K562 (cell line): ENCODE data around the gene DMAC2. TPM values are rescaled to one million over a fixed set of nuclear protein-coding genes. Genes with fewer than 3 reads are reported as not detected.
A peak's percentile ranks its signal among the peaks of the same experiment; 100 is the strongest.

Experiments used
- ATF4 ChIP-seq: fragments of 450-650 bp; formaldehyde crosslinking; IDR thresholded peaks from 2 replicates; pipeline ENCODE4 v1.4.0; 2022; ENCODE audit warnings: mild to moderate bottlenecking, moderate library complexity
- BHLHE40 ChIP-seq: IDR thresholded peaks from 2 replicates; pipeline ENCODE4 v1.6.1; 2011; ENCODE audit warnings: low read length, improper control_type of control experiment
- DMBX1 ChIP-seq: fragments of 250-450 bp; sonication (Bioruptor Pico); IDR thresholded peaks from 2 replicates; pipeline ENCODE4 v1.8.0; 2022; ENCODE audit warnings: inconsistent platforms, mild to moderate bottlenecking, moderate library complexity, borderline replicate concordance
- DPF2 ChIP-seq: fragments of 450-650 bp; IDR thresholded peaks from 2 replicates; pipeline ENCODE4 v1.6.1; 2016
- EP400 ChIP-seq: fragments of 450-650 bp; IDR thresholded peaks from 2 replicates; pipeline ENCODE4 v1.6.1; 2017; ENCODE audit warnings: antibody characterized with exemption, mild to moderate bottlenecking, moderate library complexity
- HMG20A ChIP-seq: fragments of 450-650 bp; formaldehyde crosslinking; conservative IDR thresholded peaks from 2 replicates; pipeline ENCODE4 v1.4.0; 2020; ENCODE audit warnings: mild to moderate bottlenecking, mixed read lengths
- IRF1 ChIP-seq: sonication (generic); formaldehyde crosslinking; IDR thresholded peaks from 2 replicates; pipeline ENCODE4 v1.8.0; 2022; ENCODE audit warnings: missing genetic modification reagents, mild to moderate bottlenecking, borderline replicate concordance
- IRF9 ChIP-seq: fragments of 450-650 bp; IDR thresholded peaks from 2 replicates; pipeline ENCODE4 v1.6.1; 2016; ENCODE audit warnings: missing biosample characterization, missing genetic modification characterization
- LCOR ChIP-seq: sonication (generic); formaldehyde crosslinking; IDR thresholded peaks from 2 replicates; pipeline ENCODE4 v1.8.0; 2022; ENCODE audit warnings: mild to moderate bottlenecking, missing genetic modification reagents
- MEF2A ChIP-seq: IDR thresholded peaks from 2 replicates; pipeline ENCODE4 v1.6.1; 2011; ENCODE audit warnings: low read depth, mild to moderate bottlenecking, low read length, moderate library complexity; ENCODE audit not compliant: control insufficient read depth
- PHF20 ChIP-seq: fragments of 450-650 bp; IDR thresholded peaks from 2 replicates; pipeline ENCODE4 v1.6.1; 2018; ENCODE audit not compliant: partially characterized antibody
- PTBP1 ChIP-seq: fragments of 200-400 bp; formaldehyde crosslinking; IDR thresholded peaks from 2 replicates; pipeline ENCODE4 v1.6.1; 2017; ENCODE audit warnings: low read depth, low read length
- RB1 ChIP-seq: fragments of 450-650 bp; IDR thresholded peaks from 2 replicates; pipeline ENCODE4 v1.6.1; 2017; ENCODE audit warnings: low read depth, mild to moderate bottlenecking
- SMC3 ChIP-seq: conservative IDR thresholded peaks from 2 replicates; pipeline ENCODE4 v1.6.1; 2011; ENCODE audit warnings: low read depth, low read length, improper control_type of control experiment; ENCODE audit not compliant: insufficient read depth
- SOX6 ChIP-seq: fragments of 450-650 bp; IDR thresholded peaks from 2 replicates; pipeline ENCODE4 v1.6.1; 2014; ENCODE audit warnings: mild to moderate bottlenecking
- SPI1 ChIP-seq: IDR thresholded peaks from 2 replicates; pipeline ENCODE4 v1.6.1; 2011; ENCODE audit warnings: low read depth, low read length, control low read depth, borderline replicate concordance
- TAF7 ChIP-seq: fragments of 450-650 bp; IDR thresholded peaks from 2 replicates; pipeline ENCODE4 v1.6.1; 2016; ENCODE audit warnings: missing genetic modification characterization, missing compliant biosample characterization
- ZBTB49 ChIP-seq: sonication (generic); formaldehyde crosslinking; IDR thresholded peaks from 2 replicates; pipeline ENCODE4 v1.8.0; 2022; ENCODE audit warnings: missing genetic modification reagents, mild to moderate bottlenecking, borderline replicate concordance
- ZFP1 ChIP-seq: fragments of 450-650 bp; formaldehyde crosslinking; IDR thresholded peaks from 2 replicates; pipeline ENCODE4 v1.4.0; 2020; ENCODE audit warnings: mild to moderate bottlenecking, mixed read lengths
- ZNF609 ChIP-seq: sonication (generic); formaldehyde crosslinking; IDR thresholded peaks from 2 replicates; pipeline ENCODE4 v1.8.1; 2023; ENCODE audit warnings: missing genetic modification reagents, mild to moderate bottlenecking, borderline replicate concordance
- polyA plus RNA-seq, 8 experiments: library from polyadenylated mRNA; depleted of rRNA in 4 of 8; stranded (reverse) in 5 of 8; unstranded in 3 of 8; fragments of >200 nt; fragmentation: Nextera tagmentation in 2 of 8; fragmentation: Illumina TruSeq in 1 of 8; extraction: Ambion mirVana in 2 of 8; extraction: Trizol in 1 of 8; gene quantifications; 2 replicates each; pipeline versions ENCODE4 v1.2.1 to v1.2.3, GENCODE V29; 2011 to 2014; ENCODE audit warnings: inconsistent platforms in 1 of 8, missing spikeins in 1 of 8
- total RNA-seq, 7 experiments: library from RNA; depleted of rRNA in 6 of 7; stranded (reverse); fragments of >200 nt in 6 of 7; fragmentation: Illumina TruSeq in 2 of 7; extraction: Trizol in 2 of 7; gene quantifications; 2 replicates each; pipeline versions ENCODE4 v1.2.1 to v1.2.3, GENCODE V29; 2011 to 2021; ENCODE audit warnings: low replicate concordance in 1 of 7

Gene DMAC2
- total and polyA plus RNA-seq, 9 of the 15 experiments (the other 6 are each of a cell fraction or from before 2014, with no cell fraction given): 12.9 to 61.2 (median 43.1) TPM

- no peak for TF ChIP-seq SMC3
- TF ChIP-seq RB1: no peak
- TF ChIP-seq TAF7 (tag): peak; percentile 23; the same call in 1 of the 2 replicates
- TF ChIP-seq LCOR: no peak
- no peak for TF ChIP-seq DPF2
- TF ChIP-seq EP400: no peak
- no peak for TF ChIP-seq SPI1
- TF ChIP-seq PTBP1: no peak
- TF ChIP-seq IRF1 (CRISPR knock-in tag): no peak
- no peak for TF ChIP-seq SOX6
- 0 out of 2 replicates have a peak, but pooled peaks have one; percentile 12 for TF ChIP-seq DMBX1 (CRISPR knock-in tag)
- no peak for TF ChIP-seq ATF4
- TF ChIP-seq HMG20A: no peak
- no peak for TF ChIP-seq ZBTB49 (CRISPR knock-in tag)
- no peak for TF ChIP-seq BHLHE40
- no peak for TF ChIP-seq ZNF609 (CRISPR knock-in tag)
- no peak for TF ChIP-seq MEF2A
- TF ChIP-seq PHF20: no peak
- TF ChIP-seq ZFP1 (CRISPR knock-in tag): no peak
- TF ChIP-seq IRF9: no peak
Measured at GRCh38 chr19:41479757-41480191, 40.1 kb upstream of the DMAC2 start (continued).
